HUES6 (cell line): ENCODE measurements around the gene MRAS.

ENCODE experiments used
- H3K27ac ChIP-seq: 2 replicates; pipeline ENCODE4 v1.7.0; 2013; ENCODE audit warnings: low read depth, mild to moderate bottlenecking, low read length, inconsistent platforms
- H3K27me3 ChIP-seq: 2 replicates; pipeline ENCODE4 v1.6.1; 2013; ENCODE audit warnings: low read length; ENCODE audit not compliant: control insufficient read depth, insufficient read depth
- H3K36me3 ChIP-seq: 2 replicates; pipeline ENCODE4 v1.6.1; 2013; ENCODE audit warnings: low read length; ENCODE audit not compliant: control insufficient read depth, insufficient read depth
- H3K4me1 ChIP-seq: 2 replicates; pipeline ENCODE4 v1.6.1; 2013; ENCODE audit warnings: low read length; ENCODE audit not compliant: control insufficient read depth, insufficient read depth
- H3K4me3 ChIP-seq: 2 replicates; pipeline ENCODE4 v1.5.1; 2013; ENCODE audit warnings: low read depth, low read length
- H3K9ac ChIP-seq: one replicate; pipeline ENCODE4 v1.6.1; 2013; ENCODE audit warnings: mild to moderate bottlenecking, low read length
- H3K9me3 ChIP-seq: 2 replicates; pipeline ENCODE4 v1.6.1; 2013; ENCODE audit warnings: low read depth, low read length; ENCODE audit not compliant: control insufficient read depth, insufficient read depth

Gene MRAS

GRCh38 chr3:138347960-138348753 is at the start of gene MRAS:
TSS of gene MRAS (plus strand) at chr3:138348579. CDS start at chr3:138372884, 24,305 bp downstream.
- Histone ChIP-seq H3K27ac (peak within 1 kb of the TSS; percentile 48; the same call in 1 of the 2 replicates), H3K4me3 (peak within 1 kb of the TSS; percentile 83), H3K9me3 (no peaks in the 10 kb centered on the region), H3K27me3 (no peaks in the 10 kb centered on the region; the same call in 1 of the 2 replicates), H3K4me1 (peaks cover 19% of the 10 kb centered on the region), H3K9ac (peak within 1 kb of the TSS; percentile 85), H3K36me3 (no peaks in the 10 kb centered on the region)

- H3K9me3 ChIP-seq: no peaks in the 10 kb centered on the region
- H3K4me3 ChIP-seq: no peak overlapping the region
- H3K4me1 ChIP-seq: no peaks in the 10 kb centered on the region
- peaks cover 25% of the 10 kb centered on the region for H3K36me3 ChIP-seq
- no peak overlapping the region for H3K9ac ChIP-seq
- H3K27ac ChIP-seq: no peak overlapping the region
- H3K27me3 ChIP-seq: no peaks in the 10 kb centered on the region
Measured at GRCh38 chr3:138300647-138301046, 47.7 kb upstream of the MRAS start.

- H3K4me3 ChIP-seq: no peak overlapping the region
Measured at GRCh38 chr3:138303474-138303873, 44.9 kb upstream of the MRAS start.

GRCh38 chr3:138307899-138308298 is 40.5 kb upstream of the MRAS start:
- no peaks in the 10 kb centered on the region for H3K36me3 ChIP-seq
- H3K4me3 ChIP-seq: no peak overlapping the region
- peaks cover 11% of the 10 kb centered on the region for H3K9me3 ChIP-seq
- H3K9ac ChIP-seq: no peak overlapping the region
- H3K27ac ChIP-seq: no peak overlapping the region
- no peaks in the 10 kb centered on the region for H3K4me1 ChIP-seq
- no peaks in the 10 kb centered on the region for H3K27me3 ChIP-seq

More at GRCh38 chr3:138303474-138303873, 44.9 kb upstream of the MRAS start:
- H3K4me1 ChIP-seq: no peaks in the 10 kb centered on the region
- H3K27me3 ChIP-seq: no peaks in the 10 kb centered on the region
- peaks cover 7% of the 10 kb centered on the region for H3K36me3 ChIP-seq
- no peak overlapping the region for H3K27ac ChIP-seq
- H3K9me3 ChIP-seq: peaks cover 10% of the 10 kb centered on the region
- no peak overlapping the region for H3K9ac ChIP-seq

GRCh38 chr3:138308783-138309182 is 39.6 kb upstream of the MRAS start:
- H3K36me3 ChIP-seq: no peaks in the 10 kb centered on the region
- no peak overlapping the region for H3K4me3 ChIP-seq
- H3K4me1 ChIP-seq: no peaks in the 10 kb centered on the region
- no peaks in the 10 kb centered on the region for H3K27me3 ChIP-seq
- no peak overlapping the region for H3K27ac ChIP-seq
- H3K9ac ChIP-seq: no peak overlapping the region
- H3K9me3 ChIP-seq: peaks cover 11% of the 10 kb centered on the region

- H3K36me3 ChIP-seq: no peaks in the 10 kb centered on the region
- H3K9ac ChIP-seq: no peak overlapping the region
- H3K4me3 ChIP-seq: no peak overlapping the region
- no peak overlapping the region for H3K27ac ChIP-seq
- H3K27me3 ChIP-seq: no peaks in the 10 kb centered on the region
- peaks cover 11% of the 10 kb centered on the region for H3K9me3 ChIP-seq
- H3K4me1 ChIP-seq: no peaks in the 10 kb centered on the region
Measured at GRCh38 chr3:138310494-138310893, 37.9 kb upstream of the MRAS start.

- Histone ChIP-seq H3K9ac (no peak overlapping the region), H3K4me3 (no peak overlapping the region), H3K9me3 (no peaks in the 10 kb centered on the region), H3K36me3 (no peaks in the 10 kb centered on the region), H3K4me1 (no peaks in the 10 kb centered on the region), H3K27ac (no peak overlapping the region), H3K27me3 (no peaks in the 10 kb centered on the region)
Measured at GRCh38 chr3:138314751-138315150, 33.6 kb upstream of the MRAS start.

- no peaks in the 10 kb centered on the region for H3K27me3 ChIP-seq
- H3K27ac ChIP-seq: no peak overlapping the region
- no peak overlapping the region for H3K9ac ChIP-seq
- H3K36me3 ChIP-seq: no peaks in the 10 kb centered on the region
- H3K4me1 ChIP-seq: peaks cover 8% of the 10 kb centered on the region; the same call in 1 of the 2 replicates
- H3K9me3 ChIP-seq: no peaks in the 10 kb centered on the region
- no peak overlapping the region for H3K4me3 ChIP-seq
Measured at GRCh38 chr3:138317687-138318086, 30.7 kb upstream of the MRAS start.

GRCh38 chr3:138323971-138324370 is 24.4 kb upstream of the MRAS start:
- Histone ChIP-seq H3K4me3 (no peak overlapping the region), H3K4me1 (peaks cover 15% of the 10 kb centered on the region), H3K27ac (no peak overlapping the region), H3K9ac (no peak overlapping the region), H3K36me3 (no peaks in the 10 kb centered on the region), H3K9me3 (no peaks in the 10 kb centered on the region), H3K27me3 (no peaks in the 10 kb centered on the region)

GRCh38 chr3:138325990-138326389 is 22.4 kb upstream of the MRAS start:
- Histone ChIP-seq H3K4me1 (peaks cover 15% of the 10 kb centered on the region), H3K27me3 (no peaks in the 10 kb centered on the region), H3K27ac (no peak overlapping the region), H3K36me3 (no peaks in the 10 kb centered on the region), H3K4me3 (no peak overlapping the region), H3K9me3 (no peaks in the 10 kb centered on the region), H3K9ac (no peak overlapping the region)

- Histone ChIP-seq H3K27me3 (no peaks in the 10 kb centered on the region), H3K4me3 (no peak overlapping the region), H3K9me3 (no peaks in the 10 kb centered on the region), H3K36me3 (no peaks in the 10 kb centered on the region), H3K9ac (no peak overlapping the region), H3K27ac (no peak overlapping the region), H3K4me1 (peaks cover 12% of the 10 kb centered on the region)
Measured at GRCh38 chr3:138326866-138327595, 21.3 kb upstream of the MRAS start.
